Stimulated activated CD8-positive, alpha-beta memory T cell treated with anti-CD3 and anti-CD28 coated beads, Interleukin-4, amount 100 ng/mL, for 4 hours (primary cell): ENCODE data around the gene MIDN.
"Not testable (repeated sequence)": the region's sequence is repeated elsewhere in the genome, so short reads cannot be mapped to it uniquely, and the experiment has no call there.

Experiments used
- DNase-seq, 2 donors: peaks; one replicate each; pipeline ENCODE4 v3.0.0-alpha.2; 2020; ENCODE audit warnings: low read depth in 2 of 2, low spot score in 1 of 2

The MIDN gene

GRCh38 chr19:1245494-1246264 is 2.7 kb upstream of the MIDN start:
- no peak for DNase-seq

- not testable (repeated sequence) for DNase-seq
These were observed 1.9 kb upstream of the MIDN start for GRCh38 chr19:1246265-1247087.

- no peak for DNase-seq
These were observed 640 bp upstream of the MIDN start for GRCh38 chr19:1247748-1248138.

- peak in 1 of 2 donors; percentile 71 for DNase-seq
These were observed 459 bp downstream of the MIDN start for GRCh38 chr19:1248786-1249297.

- peak; percentile 81 to 92 for DNase-seq
These were observed 1.1 kb downstream of the MIDN start for GRCh38 chr19:1249298-1249989.

- no peak for DNase-seq
These were observed 1.6 kb downstream of the MIDN start for GRCh38 chr19:1249990-1250436.

- no peak for DNase-seq
These were observed 2.3 kb downstream of the MIDN start for GRCh38 chr19:1250437-1251260.

- no peak for DNase-seq
These were observed 3.2 kb downstream of the MIDN start for GRCh38 chr19:1251330-1252220.

GRCh38 chr19:1252221-1252820 is 3.9 kb downstream of the MIDN start:
- DNase-seq, result peak in 1 of 2 donors; percentile 56

- peak in 1 of 2 donors; percentile 67 for DNase-seq
These were observed 4.6 kb downstream of the MIDN start for GRCh38 chr19:1252821-1253513.

GRCh38 chr19:1253514-1254080 is 5.2 kb downstream of the MIDN start:
- DNase-seq, result no peak

GRCh38 chr19:1254081-1254527 is 5.7 kb downstream of the MIDN start:
- DNase-seq, result no peak

- no peak for DNase-seq
These were observed 6.3 kb downstream of the MIDN start for GRCh38 chr19:1254530-1255185.

- no peak for DNase-seq
These were observed 7.1 kb downstream of the MIDN start for GRCh38 chr19:1255186-1256161.

GRCh38 chr19:1256646-1257474 is 8.5 kb downstream of the MIDN start:
- DNase-seq, result no peak
